Loucy (cell line): ENCODE measurements around the gene SLC6A19.

Experiments used
- H2AFZ ChIP-seq: fragments of 200-600 bp; sonication (generic); 2 replicates; pipeline ENCODE4 v1.6.0; 2016; ENCODE audit warnings: antibody characterized with exemption, mild to moderate bottlenecking, low read length, moderate library complexity
- H3F3A ChIP-seq: fragments of 200-600 bp; 2 replicates; pipeline ENCODE4 v1.6.0; 2016; ENCODE audit warnings: antibody characterized with exemption, low read depth, mild to moderate bottlenecking
- H3K27me3 ChIP-seq: fragments of 200-600 bp; sonication (generic); 2 replicates; pipeline ENCODE4 v1.6.1; 2014; ENCODE audit warnings: low read length, mild to moderate bottlenecking; ENCODE audit not compliant: insufficient read depth, poor library complexity, severe bottlenecking
- H3K36me3 ChIP-seq: fragments of 200-600 bp; sonication (generic); 2 replicates; pipeline ENCODE4 v1.6.1; 2016; ENCODE audit warnings: low read length; ENCODE audit not compliant: insufficient read depth
- H3K4me1 ChIP-seq: fragments of 200-600 bp; sonication (generic); 2 replicates; pipeline ENCODE4 v1.5.1; 2014; ENCODE audit warnings: low read length, mild to moderate bottlenecking; ENCODE audit not compliant: insufficient read depth, poor library complexity, severe bottlenecking
- H3K4me2 ChIP-seq: fragments of 200-600 bp; sonication (generic); 2 replicates; pipeline ENCODE4 v1.6.0; 2014; ENCODE audit warnings: antibody characterized with exemption, low read length, low read depth, mild to moderate bottlenecking; ENCODE audit not compliant: poor library complexity, severe bottlenecking
- H3K4me3 ChIP-seq: fragments of 200-600 bp; sonication (generic); 2 replicates; pipeline ENCODE4 v1.5.1; 2014; ENCODE audit warnings: low read length, mild to moderate bottlenecking, mixed read lengths; ENCODE audit not compliant: poor library complexity, severe bottlenecking
- H3K79me2 ChIP-seq: fragments of 200-600 bp; sonication (generic); 2 replicates; pipeline ENCODE4 v1.6.1; 2014; ENCODE audit warnings: low read length; ENCODE audit not compliant: insufficient read depth
- H3K9ac ChIP-seq: fragments of 200-600 bp; sonication (generic); 2 replicates; pipeline ENCODE4 v1.6.0; 2014; ENCODE audit warnings: mild to moderate bottlenecking, low read depth, low read length, moderate library complexity; ENCODE audit not compliant: poor library complexity, severe bottlenecking
- H3K9me2 ChIP-seq: fragments of 200-600 bp; sonication (generic); replicated peaks from 2 replicates; pipeline ENCODE4 v1.6.1; 2016; ENCODE audit warnings: low read depth, low read length, mixed read lengths
- H3K9me3 ChIP-seq: fragments of 200-600 bp; sonication (generic); 2 replicates; pipeline ENCODE4 v1.6.1; 2014; ENCODE audit warnings: mild to moderate bottlenecking, antibody characterized with exemption, low read length, low read depth; ENCODE audit not compliant: insufficient read depth
- H4K20me1 ChIP-seq: fragments of 200-600 bp; sonication (generic); 2 replicates; pipeline ENCODE4 v1.6.0; 2014; ENCODE audit warnings: antibody characterized with exemption, low read length, mild to moderate bottlenecking; ENCODE audit not compliant: insufficient read depth, poor library complexity, severe bottlenecking
- CTCF ChIP-seq: fragments of 200-600 bp; sonication (generic); conservative IDR thresholded peaks from 2 replicates; pipeline ENCODE4 v1.5.1; 2014; ENCODE audit warnings: mild to moderate bottlenecking, antibody characterized with exemption, low read length
- EZH2phosphoT487 ChIP-seq: fragments of 200-600 bp; IDR thresholded peaks from 2 replicates; pipeline ENCODE4 v1.6.1; 2018; ENCODE audit warnings: antibody characterized with exemption, mild to moderate bottlenecking, moderate library complexity, borderline replicate concordance

Gene SLC6A19

GRCh38 chr5:1167728-1168709 lies 33.4 kb upstream of the SLC6A19 start:
- Histone ChIP-seq H4K20me1 (no peaks in the 10 kb centered on the region), H3K36me3 (no peaks in the 10 kb centered on the region), H3K9me3 (no peaks in the 10 kb centered on the region), H3K9ac (peak overlapping the region; percentile 47), H3K4me1 (peaks cover 39% of the 10 kb centered on the region), H3K79me2 (peaks cover 43% of the 10 kb centered on the region), H3K4me3 (peak overlapping the region; percentile 68), H3K9me2 (no peaks in the 10 kb centered on the region), H3K27me3 (no peaks in the 10 kb centered on the region), H2AFZ (no peak overlapping the region), H3K4me2 (peak overlapping the region; percentile 79), H3F3A (no peaks in the 10 kb centered on the region)
- no peak for TF ChIP-seq EZH2phosphoT487
- TF ChIP-seq CTCF, result peak; percentile 72

- no peaks in the 10 kb centered on the region for H3K9me3 ChIP-seq
- H2AFZ ChIP-seq, result no peak overlapping the region
- H3K4me2 ChIP-seq, result peak overlapping the region; percentile 79
- TF ChIP-seq CTCF (no peak), EZH2phosphoT487 (no peak)
- peak overlapping the region; percentile 68 for H3K4me3 ChIP-seq
- H3K4me1 ChIP-seq, result peaks cover 46% of the 10 kb centered on the region
- H3K79me2 ChIP-seq, result peaks cover 43% of the 10 kb centered on the region
- no peaks in the 10 kb centered on the region for H3K36me3 ChIP-seq
- H3K9ac ChIP-seq, result peak overlapping the region; percentile 47
- H4K20me1 ChIP-seq, result no peaks in the 10 kb centered on the region
- H3F3A ChIP-seq, result no peaks in the 10 kb centered on the region; the same call in 1 of the 2 replicates
- H3K27me3 ChIP-seq, result no peaks in the 10 kb centered on the region
- no peaks in the 10 kb centered on the region for H3K9me2 ChIP-seq
These were observed 32.6 kb upstream of the SLC6A19 start for GRCh38 chr5:1168796-1169195.

- Histone ChIP-seq H3K9ac (peak overlapping the region; percentile 47), H3K4me1 (peaks cover 49% of the 10 kb centered on the region), H3K9me2 (no peaks in the 10 kb centered on the region), H3K9me3 (no peaks in the 10 kb centered on the region; the same call in 1 of the 2 replicates), H3K4me3 (peak overlapping the region; percentile 68), H3K4me2 (peak overlapping the region; percentile 79), H3K36me3 (no peaks in the 10 kb centered on the region), H3F3A (no peaks in the 10 kb centered on the region; the same call in 1 of the 2 replicates), H2AFZ (no peak overlapping the region), H3K79me2 (peaks cover 43% of the 10 kb centered on the region), H3K27me3 (no peaks in the 10 kb centered on the region), H4K20me1 (no peaks in the 10 kb centered on the region)
- TF ChIP-seq CTCF (no peak), EZH2phosphoT487 (no peak)
These were observed 31.9 kb upstream of the SLC6A19 start for GRCh38 chr5:1169211-1170115.
